Endothelial cell of umbilical vein (primary cell): ENCODE measurements around the gene FAM168A. TPM values are rescaled to one million over a fixed set of nuclear protein-coding genes. Genes with fewer than 3 reads are reported as not detected.
A peak's percentile ranks its signal among the peaks of the same experiment; 100 is the strongest.

ENCODE experiments used
- BruUV-seq: library from RNA; stranded (reverse); fragments of 400-500 nt; replicated peaks from 2 replicates; lab custom pipeline; 2021; lab: Mats Ljungman, UMichigan
- CTCF ChIA-PET: fragments of 300-600, 350-600 bp; sonication (Branson Sonifier 250); formaldehyde crosslinking; loops from one replicate; lab custom pipeline; 2021; ENCODE audit warnings: antibody characterized with exemption, inconsistent platforms; lab: Charles Lee
- POLR2A ChIA-PET: fragments of 300-600, 350-600 bp; sonication (Branson Sonifier 250); formaldehyde crosslinking; loops from one replicate; lab custom pipeline; 2021; ENCODE audit warnings: antibody characterized with exemption, inconsistent platforms; lab: Charles Lee
- DNase-seq: peaks from one replicate; pipeline ENCODE4 v3.0.0-alpha.2; 2011; ENCODE audit warnings: low read depth, low spot score
- FAIRE-seq: peaks from 2 replicates; lab custom pipeline; 2011; peaks lifted over from hg19 to GRCh38; lab: Jason Lieb, UNC
- H2AFZ ChIP-seq: 2 replicates; pipeline ENCODE4 v1.6.0; 2012; ENCODE audit warnings: low read depth, low read length, control low read depth, inconsistent platforms
- H3K27ac ChIP-seq: 2 replicates; pipeline ENCODE4 v1.5.1; 2011; ENCODE audit warnings: low read depth, mild to moderate bottlenecking, control low read depth, low read length, moderate library complexity; ENCODE audit not compliant: insufficient read depth
- H3K27me3 ChIP-seq, 2 experiments: 2 replicates each; pipeline versions ENCODE4 v1.6.0 to v1.6.1; 2011; ENCODE audit warnings: low read length in 2 of 2, mixed read lengths in 1 of 2; ENCODE audit not compliant: control insufficient read depth in 2 of 2, insufficient read depth in 2 of 2
- H3K36me3 ChIP-seq, 2 experiments: 2 replicates in 1 of 2; 3 replicates in 1 of 2; pipeline ENCODE4 v1.5.1; 2011; ENCODE audit warnings: low read length in 2 of 2, mild to moderate bottlenecking in 1 of 2, moderate library complexity in 1 of 2; ENCODE audit not compliant: control insufficient read depth in 2 of 2, insufficient read depth in 2 of 2; ENCODE audit errors: extremely low read depth in 1 of 2
- H3K4me1 ChIP-seq: 3 replicates; pipeline ENCODE4 v1.5.1; 2011; ENCODE audit warnings: mild to moderate bottlenecking, low read length; ENCODE audit not compliant: control insufficient read depth, insufficient read depth; ENCODE audit errors: extremely low read depth
- H3K4me2 ChIP-seq: 2 replicates; pipeline ENCODE4 v1.6.1; 2011; ENCODE audit warnings: low read length, control low read depth, mixed read lengths; ENCODE audit not compliant: insufficient read depth
- H3K4me3 ChIP-seq, 3 experiments: fragments of 200-600 bp in 1 of 3; sonication (generic), shearing (Covaris generic) in 1 of 3; replicated peaks in 1 of 3; 2 replicates each; pipeline ENCODE4 v1.5.1; 2011 to 2016; ENCODE audit warnings: control low read depth in 3 of 3, low read length in 3 of 3, mild to moderate bottlenecking in 2 of 3, inconsistent platforms in 1 of 3, low read depth in 1 of 3, moderate library complexity in 1 of 3; ENCODE audit not compliant: insufficient read depth in 1 of 3
- H3K79me2 ChIP-seq: 2 replicates; pipeline ENCODE4 v1.6.0; 2012; ENCODE audit warnings: low read length, inconsistent platforms; ENCODE audit not compliant: control insufficient read depth, insufficient read depth
- H3K9ac ChIP-seq: replicated peaks from 2 replicates; pipeline ENCODE3; 2011; ENCODE audit warnings: low read length, control low read depth; ENCODE audit not compliant: insufficient read depth; ENCODE audit errors: extremely low read depth
- H3K9me1 ChIP-seq: replicated peaks from 3 replicates; pipeline ENCODE4 v1.6.0; 2011; ENCODE audit warnings: mild to moderate bottlenecking, low read length; ENCODE audit not compliant: control insufficient read depth, insufficient read depth; ENCODE audit errors: extremely low read depth
- H3K9me3 ChIP-seq: replicated peaks from 2 replicates; pipeline ENCODE4 v1.5.1; 2012; ENCODE audit warnings: low read length, inconsistent platforms; ENCODE audit not compliant: control insufficient read depth, insufficient read depth
- H4K20me1 ChIP-seq: replicated peaks from 2 replicates; pipeline ENCODE3; 2011; ENCODE audit warnings: mild to moderate bottlenecking, low read length; ENCODE audit not compliant: control insufficient read depth, insufficient read depth; ENCODE audit errors: extremely low read depth
- JUN ChIP-seq: IDR thresholded peaks from 2 replicates; pipeline ENCODE4 v1.6.1; 2011; ENCODE audit warnings: borderline replicate concordance, low read depth; ENCODE audit not compliant: insufficient read length, insufficient read depth
- MYC ChIP-seq: IDR thresholded peaks from one replicate; pipeline ENCODE4 v1.6.1; 2011; ENCODE audit warnings: mild to moderate bottlenecking, low read depth, low read length
- POLR2A ChIP-seq: IDR thresholded peaks from 2 replicates; pipeline ENCODE4 v1.6.1; 2012; ENCODE audit warnings: low read depth, mild to moderate bottlenecking, control low read depth, low read length
- dilution Hi-C: fragments of 300-500 bp; cut with MboI; formaldehyde crosslinking; loops from one replicate; pipeline ENCODE4 v1.15.0; 2019; ENCODE audit warnings: low sequenced_read_pairs; ENCODE audit not compliant: extremely low pct_ligation_motif_present
- intact Hi-C: fragments of 100-400 bp; cut with micrococcal nuclease; formaldehyde crosslinking; loops from one replicate; pipeline ENCODE4 v1.10.0; 2022
- polyA plus RNA-seq, 4 experiments: library from polyadenylated mRNA; depleted of rRNA in 3 of 4; stranded (reverse) in 3 of 4; unstranded in 1 of 4; fragments of >200 nt; gene quantifications; 2 replicates each; pipeline versions ENCODE4 v1.2.1 to v1.2.3, GENCODE V29; 2011 to 2012; ENCODE audit warnings: missing spikeins in 1 of 4
- total RNA-seq: library from RNA; stranded (reverse); gene quantifications from 2 replicates; pipeline ENCODE4 v1.2.3, GENCODE V29; 2021
- TF ChIP-seq, protein P1 (sequence below), 2 donors: IDR thresholded peaks; 1 replicate in 1 of 2; 2 replicates in 1 of 2; pipeline ENCODE4 v1.5.1; 2011; ENCODE audit warnings: low read length in 2 of 2, mild to moderate bottlenecking in 2 of 2, moderate library complexity in 2 of 2, control low read depth in 1 of 2, inconsistent platforms in 1 of 2, low read depth in 1 of 2; ENCODE audit not compliant: insufficient read depth in 1 of 2; ENCODE audit errors: extremely low read depth in 1 of 2

The FAM168A gene
- total and polyA plus RNA-seq, 2 donors (not counting 3 experiments of a cell fraction or from before 2014, with no cell fraction given) = 17.0 to 20.5 TPM

DNA sequence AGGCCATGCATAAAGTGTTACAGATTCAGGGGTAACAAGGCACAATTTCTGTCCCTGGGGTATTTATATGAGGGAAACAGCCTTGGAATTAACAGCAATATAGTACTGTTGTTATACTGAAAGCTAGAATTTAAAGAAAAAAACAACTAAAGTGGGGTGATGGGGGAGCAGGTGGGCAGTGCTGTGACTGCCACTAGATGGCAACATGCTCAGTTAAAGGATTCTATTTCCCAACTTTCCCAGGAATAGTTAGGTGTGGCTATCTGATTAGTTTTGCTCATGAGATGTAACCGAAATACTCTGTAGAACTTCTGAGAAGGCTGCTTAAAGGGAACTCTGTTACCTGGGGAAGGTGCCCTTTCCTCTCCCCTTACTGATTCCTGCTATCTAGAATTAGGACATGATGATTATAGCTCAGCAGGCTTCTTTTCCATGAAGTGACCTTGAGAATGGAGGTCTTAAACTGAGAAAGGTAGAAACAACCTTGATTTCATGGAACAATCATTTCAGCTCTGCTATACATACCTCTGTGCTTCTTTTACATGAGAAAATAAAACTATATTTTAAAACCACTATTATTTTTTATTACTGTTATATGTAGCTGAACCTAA lies 119.1 kb downstream of the FAM168A start:
- no peak overlapping the region for H3K9ac ChIP-seq
- TF ChIP-seq, protein P1, sequence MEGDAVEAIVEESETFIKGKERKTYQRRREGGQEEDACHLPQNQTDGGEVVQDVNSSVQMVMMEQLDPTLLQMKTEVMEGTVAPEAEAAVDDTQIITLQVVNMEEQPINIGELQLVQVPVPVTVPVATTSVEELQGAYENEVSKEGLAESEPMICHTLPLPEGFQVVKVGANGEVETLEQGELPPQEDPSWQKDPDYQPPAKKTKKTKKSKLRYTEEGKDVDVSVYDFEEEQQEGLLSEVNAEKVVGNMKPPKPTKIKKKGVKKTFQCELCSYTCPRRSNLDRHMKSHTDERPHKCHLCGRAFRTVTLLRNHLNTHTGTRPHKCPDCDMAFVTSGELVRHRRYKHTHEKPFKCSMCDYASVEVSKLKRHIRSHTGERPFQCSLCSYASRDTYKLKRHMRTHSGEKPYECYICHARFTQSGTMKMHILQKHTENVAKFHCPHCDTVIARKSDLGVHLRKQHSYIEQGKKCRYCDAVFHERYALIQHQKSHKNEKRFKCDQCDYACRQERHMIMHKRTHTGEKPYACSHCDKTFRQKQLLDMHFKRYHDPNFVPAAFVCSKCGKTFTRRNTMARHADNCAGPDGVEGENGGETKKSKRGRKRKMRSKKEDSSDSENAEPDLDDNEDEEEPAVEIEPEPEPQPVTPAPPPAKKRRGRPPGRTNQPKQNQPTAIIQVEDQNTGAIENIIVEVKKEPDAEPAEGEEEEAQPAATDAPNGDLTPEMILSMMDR (IDR thresholded peaks at IDR 0.05; ENCODE audit: extremely low read depth in 1 of 2, insufficient read depth in 1 of 2, low read depth in 1 of 2, low read length in 2 of 2) = peak; percentile 79 to 87
- TF ChIP-seq POLR2A = no peak
- no peak overlapping the region for H3K4me2 ChIP-seq
- no peak overlapping the region for H3K4me3 ChIP-seq
- H3K79me2 ChIP-seq = no peaks in the 10 kb centered on the region
- BruUV-seq = no TSS peak
- H3K9me1 ChIP-seq = no peaks in the 10 kb centered on the region
- H4K20me1 ChIP-seq = no peaks in the 10 kb centered on the region
- H3K27ac ChIP-seq = no peak overlapping the region
- no peaks in the 10 kb centered on the region for H3K9me3 ChIP-seq
- ChIA-PET CTCF (interaction anchor here (0.6 to 3.9 kb wide), 54 partner anchors 9 to 452 kb away, joined by 3 to 86 read pairs (median 5); partner anchors contain the start of genes FAM168A and PLEKHB1), POLR2A (interaction anchor here (1.0 kb wide), 1 partner anchor 182 kb away, joined by 3 read pairs; no protein-coding TSS in a partner anchor)
- DNase-seq (peak; percentile 59), FAIRE-seq (peak; percentile 67)
- H3K27me3 ChIP-seq = no peaks in the 10 kb centered on the region
- dilution Hi-C loops (no loop called here), intact Hi-C loops (loop anchor here (1.0 to 2.0 kb wide), 3 partner anchors 120 to 182 kb away; partner anchors contain the start of gene FAM168A)
- H3K36me3 ChIP-seq = no peaks in the 10 kb centered on the region
- no peak overlapping the region for H2AFZ ChIP-seq
- no peaks in the 10 kb centered on the region for H3K4me1 ChIP-seq

DNA sequence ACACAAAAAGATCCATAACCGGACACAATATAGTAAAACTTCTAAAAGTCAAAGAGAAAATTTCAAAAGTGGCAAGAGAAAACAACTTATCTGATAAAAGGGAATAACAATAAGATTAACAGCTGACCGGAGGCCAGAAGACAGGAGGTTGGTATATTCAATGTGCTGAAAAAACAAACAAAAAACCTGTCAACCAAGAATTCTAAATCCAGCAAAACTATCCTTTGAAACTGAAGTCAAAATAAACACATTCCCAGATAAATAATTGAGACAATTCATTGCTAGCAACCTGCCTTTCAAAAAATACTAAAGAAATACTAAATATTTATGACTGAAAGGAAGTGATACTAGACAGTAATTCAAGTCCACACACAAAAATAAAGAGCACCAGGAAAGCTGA lies 120.4 kb downstream of the FAM168A start:
- ChIA-PET POLR2A (no interaction called here), CTCF (interaction anchor here (1.5 to 3.7 kb wide), 3 partner anchors 27 to 183 kb away, joined by 9 to 86 read pairs (median 18); no protein-coding TSS in a partner anchor)
- H3K9ac ChIP-seq = no peak overlapping the region
- DNase-seq (no peak), FAIRE-seq (no peak)
- no peaks in the 10 kb centered on the region for H3K4me1 ChIP-seq
- BruUV-seq = no TSS peak
- H4K20me1 ChIP-seq = no peaks in the 10 kb centered on the region
- TF ChIP-seq JUN (no peak), MYC (no peak)
- H3K27me3 ChIP-seq = no peaks in the 10 kb centered on the region
- no peaks in the 10 kb centered on the region for H3K36me3 ChIP-seq
- no peak overlapping the region for H2AFZ ChIP-seq
- intact Hi-C loops = no loop called here
- H3K9me1 ChIP-seq = no peaks in the 10 kb centered on the region
- H3K27ac ChIP-seq = no peak overlapping the region
- H3K4me3 ChIP-seq = no peak overlapping the region
- H3K9me3 ChIP-seq = no peaks in the 10 kb centered on the region
- dilution Hi-C loops = no loop called here
- no peaks in the 10 kb centered on the region for H3K79me2 ChIP-seq
- no peak overlapping the region for H3K4me2 ChIP-seq
